HepG2 (cell line): Measurements from ENCODE around the gene PBX4. TPM values are rescaled to one million over a fixed set of nuclear protein-coding genes. Genes with fewer than 3 reads are reported as not detected.
A peak's percentile ranks its signal among the peaks of the same experiment; 100 is the strongest.

Experiments
- AGO1 ChIP-seq: fragments of 200-400 bp; formaldehyde crosslinking; IDR thresholded peaks from 2 replicates; pipeline ENCODE4 v1.6.1; 2017; ENCODE audit warnings: mild to moderate bottlenecking, low read depth, low read length, moderate library complexity; ENCODE audit not compliant: poor library complexity, severe bottlenecking
- CHCHD3 ChIP-seq: sonication (generic); formaldehyde crosslinking; IDR thresholded peaks from 2 replicates; pipeline ENCODE4 v1.8.0; 2022; ENCODE audit warnings: mild to moderate bottlenecking, missing genetic modification reagents, moderate library complexity
- EEA1 ChIP-seq: sonication (generic); formaldehyde crosslinking; IDR thresholded peaks from 2 replicates; pipeline ENCODE4 v1.5.1; 2020; ENCODE audit warnings: mild to moderate bottlenecking, missing genetic modification reagents, borderline replicate concordance
- GABPA ChIP-seq, 2 experiments: IDR thresholded peaks; 2 replicates each; pipeline ENCODE4 v1.6.1; 2011 to 2016; ENCODE audit warnings: low read depth in 2 of 2, low read length in 1 of 2, missing biosample characterization in 1 of 2, missing genetic modification characterization in 1 of 2
- GATAD2A ChIP-seq: IDR thresholded peaks from 2 replicates; pipeline ENCODE4 v1.6.1; 2016
- IRX3 ChIP-seq: sonication (generic); formaldehyde crosslinking; IDR thresholded peaks from 2 replicates; pipeline ENCODE4 v1.8.1; 2023; ENCODE audit warnings: mild to moderate bottlenecking, low read depth, missing genetic modification reagents, borderline replicate concordance
- MED1 ChIP-seq: sonication (generic); formaldehyde crosslinking; IDR thresholded peaks from 2 replicates; pipeline ENCODE4 v1.4.0; 2020; ENCODE audit warnings: missing genetic modification reagents
- PITX1 ChIP-seq: sonication (generic); formaldehyde crosslinking; IDR thresholded peaks from 2 replicates; pipeline ENCODE4 v1.5.1; 2020; ENCODE audit warnings: mild to moderate bottlenecking, missing genetic modification reagents
- RBFOX2 ChIP-seq: fragments of 200-400 bp; formaldehyde crosslinking; IDR thresholded peaks from 2 replicates; pipeline ENCODE4 v1.6.1; 2017; ENCODE audit warnings: low read depth, mild to moderate bottlenecking, low read length
- RBM39 ChIP-seq: fragments of 200-400 bp; formaldehyde crosslinking; IDR thresholded peaks from one replicate; pipeline ENCODE4 v1.6.1; 2018; ENCODE audit warnings: antibody characterized with exemption, mild to moderate bottlenecking, low read depth, low read length; ENCODE audit not compliant: poor library complexity, severe bottlenecking
- SIN3A ChIP-seq: IDR thresholded peaks from 2 replicates; pipeline ENCODE4 v1.6.1; 2011; ENCODE audit warnings: low read depth, mild to moderate bottlenecking, control low read depth, low read length, borderline replicate concordance
- SOX5 ChIP-seq: IDR thresholded peaks from 2 replicates; pipeline ENCODE4 v1.6.1; 2016; ENCODE audit warnings: borderline replicate concordance
- SOX6 ChIP-seq, 2 experiments: fragments of 450-650 bp in 1 of 2; sonication (generic) in 1 of 2; formaldehyde crosslinking in 1 of 2; IDR thresholded peaks; 2 replicates each; pipeline versions ENCODE4 v1.4.0 to v1.6.1; 2017 to 2020; ENCODE audit warnings: antibody characterized with exemption in 1 of 2, mild to moderate bottlenecking in 1 of 2, missing genetic modification reagents in 1 of 2
- SP1 ChIP-seq, 2 experiments: fragments of 450-650 bp in 1 of 2; sonication (generic) in 1 of 2; formaldehyde crosslinking in 1 of 2; IDR thresholded peaks; 2 replicates each; pipeline versions ENCODE4 v1.4.0 to v1.6.1; 2016 to 2020; ENCODE audit warnings: missing genetic modification reagents in 1 of 2
- SP140L ChIP-seq: sonication (generic); formaldehyde crosslinking; IDR thresholded peaks from 2 replicates; pipeline ENCODE4 v1.4.0; 2020; ENCODE audit warnings: missing genetic modification reagents, borderline replicate concordance
- SRSF1 ChIP-seq: fragments of 200-400 bp; formaldehyde crosslinking; optimal IDR thresholded peaks from 2 replicates; pipeline ENCODE3; 2017; ENCODE audit warnings: mild to moderate bottlenecking, low read depth, low read length, moderate library complexity
- ZBTB38 ChIP-seq: sonication (generic); formaldehyde crosslinking; IDR thresholded peaks from 2 replicates; pipeline ENCODE4 v1.5.1; 2020; ENCODE audit warnings: mild to moderate bottlenecking, missing genetic modification reagents
- ZNF101 ChIP-seq: sonication (generic); formaldehyde crosslinking; IDR thresholded peaks from 2 replicates; pipeline ENCODE4 v1.4.0; 2020; ENCODE audit warnings: mild to moderate bottlenecking, low read depth, missing genetic modification reagents, borderline replicate concordance
- ZNF326 ChIP-seq: sonication (generic); formaldehyde crosslinking; IDR thresholded peaks from 2 replicates; pipeline ENCODE4 v1.4.0; 2020; ENCODE audit warnings: missing genetic modification reagents, borderline replicate concordance
- ZNF724P ChIP-seq: sonication (generic); formaldehyde crosslinking; IDR thresholded peaks from 2 replicates; pipeline ENCODE4 v1.8.0; 2022; ENCODE audit warnings: missing genetic modification reagents, borderline replicate concordance
- ZNF780A ChIP-seq: sonication (generic); formaldehyde crosslinking; IDR thresholded peaks from 2 replicates; pipeline ENCODE4 v1.8.0; 2022; ENCODE audit warnings: mild to moderate bottlenecking, missing genetic modification reagents, moderate library complexity
- polyA plus RNA-seq, 8 experiments: library from polyadenylated mRNA; depleted of rRNA in 3 of 8; stranded (reverse) in 7 of 8; unstranded in 1 of 8; fragments of >200 nt; fragmentation: Illumina TruSeq in 4 of 8; extraction: Trizol in 4 of 8; gene quantifications; 2 replicates each; pipeline versions ENCODE4 v1.2.1 to v1.2.3, GENCODE V29; 2011 to 2016; ENCODE audit warnings: low read depth in 4 of 8, missing spikeins in 1 of 8, mixed read lengths in 1 of 8; ENCODE audit not compliant: insufficient read depth in 1 of 8
- total RNA-seq, 5 experiments: library from RNA; depleted of rRNA; stranded (reverse); fragments of >200 nt; fragmentation: Illumina TruSeq; extraction: Trizol; gene quantifications; 2 replicates each; pipeline ENCODE4 v1.2.3, GENCODE V29; 2016; ENCODE audit warnings: low read depth in 1 of 5
- TF ChIP-seq, protein P1 (sequence below): sonication (generic); formaldehyde crosslinking; IDR thresholded peaks from 2 replicates; pipeline ENCODE4 v1.5.0; 2020; ENCODE audit warnings: mild to moderate bottlenecking, missing genetic modification reagents, borderline replicate concordance
- TF ChIP-seq, protein P2 (sequence below), 2 experiments: fragments of 450-650 bp in 1 of 2; sonication (generic) in 1 of 2; formaldehyde crosslinking; IDR thresholded peaks; 2 replicates each; pipeline versions ENCODE4 v1.5.0 to v1.8.0; 2020 to 2022; ENCODE audit warnings: mild to moderate bottlenecking in 1 of 2, missing genetic modification reagents in 1 of 2
- TF ChIP-seq, protein P3 (sequence below): sonication (generic); formaldehyde crosslinking; IDR thresholded peaks from 2 replicates; pipeline ENCODE4 v1.4.0; 2020; ENCODE audit warnings: missing genetic modification reagents
- TF ChIP-seq, protein P4 (sequence below): sonication (generic); formaldehyde crosslinking; IDR thresholded peaks from 2 replicates; pipeline ENCODE4 v1.4.0; 2020; ENCODE audit warnings: mild to moderate bottlenecking, missing genetic modification reagents

PBX4 gene
- total and polyA plus RNA-seq, 2 of the 13 experiments (the other 11 are each of a cell fraction or from before 2014, with no cell fraction given) = not detected

DNA sequence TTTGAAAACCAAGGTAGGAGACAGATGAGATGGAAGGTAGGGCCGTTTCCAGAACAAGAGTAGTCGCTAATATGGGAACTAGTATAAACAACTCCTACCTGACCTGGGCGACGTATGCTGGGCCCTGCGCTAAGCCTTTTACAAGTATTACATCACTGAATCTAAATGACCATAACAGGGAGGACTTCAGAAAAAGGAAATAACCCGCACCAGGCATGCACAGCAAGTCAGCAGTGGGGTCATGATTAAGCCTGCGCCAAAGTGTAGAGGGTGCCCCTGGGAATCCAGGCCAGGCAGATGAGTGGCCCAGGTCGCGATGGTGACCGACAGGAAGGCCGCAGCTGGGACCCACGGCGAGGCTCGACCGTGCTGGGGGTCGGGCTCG, 44.4 kb upstream of the PBX4 start (continued):
- no peak for TF ChIP-seq SOX6 (IDR thresholded peaks at IDR 0.05)
- 0 out of 2 replicates have a peak, but pooled peaks have one; percentile 6 for TF ChIP-seq SOX6 (CRISPR knock-in tag; IDR thresholded peaks at IDR 0.05)
- 0 out of 2 replicates have a peak, but pooled peaks have one; percentile 68 for TF ChIP-seq ZNF780A (CRISPR knock-in tag)
- TF ChIP-seq GABPA (IDR thresholded peaks at IDR 0.05; ENCODE audit: low read depth, low read length) = no peak
- peak; percentile 30; the same call in 1 of the 2 replicates for TF ChIP-seq GABPA (CRISPR knock-in tag; IDR thresholded peaks at IDR 0.05; ENCODE audit: low read depth)
- TF ChIP-seq, protein P1, sequence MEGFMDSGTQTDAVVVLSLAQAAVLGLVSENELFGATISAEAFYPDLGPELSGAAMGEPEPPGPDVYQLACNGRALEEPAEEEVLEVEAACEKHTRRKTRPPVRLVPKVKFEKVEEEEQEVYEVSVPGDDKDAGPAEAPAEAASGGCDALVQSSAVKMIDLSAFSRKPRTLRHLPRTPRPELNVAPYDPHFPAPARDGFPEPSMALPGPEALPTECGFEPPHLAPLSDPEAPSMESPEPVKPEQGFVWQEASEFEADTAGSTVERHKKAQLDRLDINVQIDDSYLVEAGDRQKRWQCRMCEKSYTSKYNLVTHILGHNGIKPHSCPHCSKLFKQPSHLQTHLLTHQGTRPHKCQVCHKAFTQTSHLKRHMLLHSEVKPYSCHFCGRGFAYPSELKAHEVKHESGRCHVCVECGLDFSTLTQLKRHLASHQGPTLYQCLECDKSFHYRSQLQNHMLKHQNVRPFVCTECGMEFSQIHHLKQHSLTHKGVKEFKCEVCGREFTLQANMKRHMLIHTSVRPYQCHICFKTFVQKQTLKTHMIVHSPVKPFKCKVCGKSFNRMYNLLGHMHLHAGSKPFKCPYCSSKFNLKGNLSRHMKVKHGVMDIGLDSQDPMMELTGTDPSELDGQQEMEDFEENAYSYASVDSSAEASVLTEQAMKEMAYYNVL (CRISPR knock-in tag) = 0 out of 2 replicates have a peak, but pooled peaks have one; percentile 2
- TF ChIP-seq ZNF326 (CRISPR knock-in tag) = no peak
- TF ChIP-seq PITX1 (CRISPR knock-in tag) = no peak
- TF ChIP-seq AGO1 = no peak
- TF ChIP-seq SP1 (IDR thresholded peaks at IDR 0.05) = no peak
- 0 out of 2 replicates have a peak, but pooled peaks have one; percentile 19 for TF ChIP-seq SP1 (CRISPR knock-in tag; IDR thresholded peaks at IDR 0.05)
- no peak for TF ChIP-seq SP140L
- TF ChIP-seq, protein P2, sequence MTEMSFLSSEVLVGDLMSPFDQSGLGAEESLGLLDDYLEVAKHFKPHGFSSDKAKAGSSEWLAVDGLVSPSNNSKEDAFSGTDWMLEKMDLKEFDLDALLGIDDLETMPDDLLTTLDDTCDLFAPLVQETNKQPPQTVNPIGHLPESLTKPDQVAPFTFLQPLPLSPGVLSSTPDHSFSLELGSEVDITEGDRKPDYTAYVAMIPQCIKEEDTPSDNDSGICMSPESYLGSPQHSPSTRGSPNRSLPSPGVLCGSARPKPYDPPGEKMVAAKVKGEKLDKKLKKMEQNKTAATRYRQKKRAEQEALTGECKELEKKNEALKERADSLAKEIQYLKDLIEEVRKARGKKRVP (CRISPR knock-in tag; IDR thresholded peaks at IDR 0.05) = peak in 1 of 2 experiments; percentile 27; a peak in 1 of 4 replicates
- TF ChIP-seq, protein P3, sequence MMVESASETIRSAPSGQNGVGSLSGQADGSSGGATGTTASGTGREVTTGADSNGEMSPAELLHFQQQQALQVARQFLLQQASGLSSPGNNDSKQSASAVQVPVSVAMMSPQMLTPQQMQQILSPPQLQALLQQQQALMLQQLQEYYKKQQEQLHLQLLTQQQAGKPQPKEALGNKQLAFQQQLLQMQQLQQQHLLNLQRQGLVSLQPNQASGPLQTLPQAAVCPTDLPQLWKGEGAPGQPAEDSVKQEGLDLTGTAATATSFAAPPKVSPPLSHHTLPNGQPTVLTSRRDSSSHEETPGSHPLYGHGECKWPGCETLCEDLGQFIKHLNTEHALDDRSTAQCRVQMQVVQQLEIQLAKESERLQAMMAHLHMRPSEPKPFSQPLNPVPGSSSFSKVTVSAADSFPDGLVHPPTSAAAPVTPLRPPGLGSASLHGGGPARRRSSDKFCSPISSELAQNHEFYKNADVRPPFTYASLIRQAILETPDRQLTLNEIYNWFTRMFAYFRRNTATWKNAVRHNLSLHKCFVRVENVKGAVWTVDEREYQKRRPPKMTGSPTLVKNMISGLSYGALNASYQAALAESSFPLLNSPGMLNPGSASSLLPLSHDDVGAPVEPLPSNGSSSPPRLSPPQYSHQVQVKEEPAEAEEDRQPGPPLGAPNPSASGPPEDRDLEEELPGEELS (CRISPR knock-in tag) = no peak
- no peak for TF ChIP-seq GATAD2A
- no peak for TF ChIP-seq RBFOX2
- no peak for TF ChIP-seq IRX3 (CRISPR knock-in tag)
- TF ChIP-seq ZNF724P = 0 out of 2 replicates have a peak, but pooled peaks have one; percentile 84
- TF ChIP-seq RBM39 = no peak
- no peak for TF ChIP-seq SOX5 (CRISPR knock-in tag)
- TF ChIP-seq, protein P4, sequence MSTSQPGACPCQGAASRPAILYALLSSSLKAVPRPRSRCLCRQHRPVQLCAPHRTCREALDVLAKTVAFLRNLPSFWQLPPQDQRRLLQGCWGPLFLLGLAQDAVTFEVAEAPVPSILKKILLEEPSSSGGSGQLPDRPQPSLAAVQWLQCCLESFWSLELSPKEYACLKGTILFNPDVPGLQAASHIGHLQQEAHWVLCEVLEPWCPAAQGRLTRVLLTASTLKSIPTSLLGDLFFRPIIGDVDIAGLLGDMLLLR (CRISPR knock-in tag) = 0 out of 2 replicates have a peak, but pooled peaks have one; percentile 2
- TF ChIP-seq ZBTB38 = no peak
- no peak for TF ChIP-seq SRSF1
- peak; percentile 48; the same call in 1 of the 2 replicates for TF ChIP-seq CHCHD3 (CRISPR knock-in tag)
- no peak for TF ChIP-seq SIN3A
- TF ChIP-seq ZNF101 (CRISPR knock-in tag) = no peak
- TF ChIP-seq EEA1 (CRISPR knock-in tag) = no peak
- no peak for TF ChIP-seq MED1 (CRISPR knock-in tag)
